ENCODE measurements around the gene OR6K2. TPM values are rescaled to one million over a fixed set of nuclear protein-coding genes. Genes with fewer than 3 reads are reported as not detected.

OR6K2 gene
- total RNA-seq, 6 experiments from 2014 or later: not detected

DNA sequence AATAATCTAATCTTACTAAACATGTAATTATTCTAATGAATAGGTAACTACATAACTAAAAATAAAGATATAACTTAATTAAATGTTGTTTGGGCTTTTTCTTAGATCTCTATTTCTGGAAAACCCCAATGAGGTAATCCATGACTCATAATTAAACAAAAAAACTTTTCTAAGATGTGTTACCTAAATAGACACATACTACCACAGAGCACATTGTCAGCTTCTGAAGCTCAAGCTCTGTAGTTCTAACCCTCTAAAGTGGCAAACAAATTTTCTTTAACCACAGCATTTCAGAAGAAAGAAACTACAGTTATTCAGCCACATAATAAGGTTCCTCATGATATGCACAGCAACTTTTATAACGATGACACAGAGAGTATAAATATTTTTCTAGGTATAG, 15.9 kb upstream of the OR6K2 start:
- Mint-ChIP-seq H3K4me3 (no peak overlapping the region), H3K4me1 (ENCODE audit: low read depth) (no peaks in the 10 kb centered on the region), H3K27ac (no peak overlapping the region), H3K9me3 (peaks cover 18% of the 10 kb centered on the region), H3K36me3 (ENCODE audit: low read depth) (no peaks in the 10 kb centered on the region), H3K27me3 (ENCODE audit: insufficient read depth) (peaks cover 2% of the 10 kb centered on the region)
- no peak for DNase-seq
- TF ChIP-seq, protein P1, sequence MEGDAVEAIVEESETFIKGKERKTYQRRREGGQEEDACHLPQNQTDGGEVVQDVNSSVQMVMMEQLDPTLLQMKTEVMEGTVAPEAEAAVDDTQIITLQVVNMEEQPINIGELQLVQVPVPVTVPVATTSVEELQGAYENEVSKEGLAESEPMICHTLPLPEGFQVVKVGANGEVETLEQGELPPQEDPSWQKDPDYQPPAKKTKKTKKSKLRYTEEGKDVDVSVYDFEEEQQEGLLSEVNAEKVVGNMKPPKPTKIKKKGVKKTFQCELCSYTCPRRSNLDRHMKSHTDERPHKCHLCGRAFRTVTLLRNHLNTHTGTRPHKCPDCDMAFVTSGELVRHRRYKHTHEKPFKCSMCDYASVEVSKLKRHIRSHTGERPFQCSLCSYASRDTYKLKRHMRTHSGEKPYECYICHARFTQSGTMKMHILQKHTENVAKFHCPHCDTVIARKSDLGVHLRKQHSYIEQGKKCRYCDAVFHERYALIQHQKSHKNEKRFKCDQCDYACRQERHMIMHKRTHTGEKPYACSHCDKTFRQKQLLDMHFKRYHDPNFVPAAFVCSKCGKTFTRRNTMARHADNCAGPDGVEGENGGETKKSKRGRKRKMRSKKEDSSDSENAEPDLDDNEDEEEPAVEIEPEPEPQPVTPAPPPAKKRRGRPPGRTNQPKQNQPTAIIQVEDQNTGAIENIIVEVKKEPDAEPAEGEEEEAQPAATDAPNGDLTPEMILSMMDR (IDR thresholded peaks at IDR 0.05): no peak

DNA sequence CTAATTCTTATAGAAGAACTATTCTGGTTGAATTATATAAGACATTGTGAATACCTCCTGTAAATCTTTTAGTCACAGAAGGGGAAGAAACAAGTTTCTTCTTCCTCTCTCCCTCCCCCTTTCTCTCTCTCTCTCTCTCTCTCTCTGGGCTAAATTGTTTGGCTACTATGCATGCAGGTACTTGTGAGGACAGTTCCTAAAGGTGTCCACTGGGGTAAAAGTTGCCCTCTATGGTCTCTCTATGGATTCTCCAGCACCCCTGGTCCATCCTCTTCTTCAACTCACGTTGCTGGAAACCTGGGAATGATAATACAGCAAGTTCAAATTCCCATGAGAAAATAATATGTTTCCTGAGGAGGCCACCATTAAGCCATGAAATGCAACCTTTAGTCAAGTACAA, 14.3 kb upstream of the OR6K2 start:
- peaks cover 18% of the 10 kb centered on the region for H3K9me3 Mint-ChIP-seq
- TF ChIP-seq, protein P1 (IDR thresholded peaks at IDR 0.05): no peak
- no peak for DNase-seq
- H3K27ac Mint-ChIP-seq: no peak overlapping the region
- peaks cover 2% of the 10 kb centered on the region for H3K27me3 Mint-ChIP-seq (ENCODE audit: insufficient read depth)
- H3K4me3 Mint-ChIP-seq: no peak overlapping the region
- no peaks in the 10 kb centered on the region for H3K36me3 Mint-ChIP-seq (ENCODE audit: low read depth)
- H3K4me1 Mint-ChIP-seq (ENCODE audit: low read depth): no peaks in the 10 kb centered on the region

DNA sequence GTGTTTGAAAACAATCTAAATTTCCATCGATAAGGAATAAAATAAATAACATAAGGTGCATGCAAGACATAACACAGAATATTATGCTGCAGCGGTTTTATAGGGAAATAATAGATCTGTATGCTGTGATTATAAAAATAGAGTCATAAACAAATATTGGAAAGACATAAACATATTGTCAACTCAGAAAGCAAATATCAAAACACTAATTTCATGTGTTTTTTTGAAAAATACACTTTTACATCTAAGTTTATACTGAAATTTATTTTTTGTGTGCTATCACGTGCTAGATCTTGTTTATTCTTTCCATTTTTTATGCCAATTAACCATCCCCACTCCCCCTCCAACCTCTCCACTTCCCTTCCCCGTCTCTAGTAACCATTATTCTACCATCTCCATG, 10.6 kb upstream of the OR6K2 start:
- TF ChIP-seq, protein P1 (IDR thresholded peaks at IDR 0.05): no peak
- Mint-ChIP-seq H3K27me3 (ENCODE audit: insufficient read depth) (no peaks in the 10 kb centered on the region), H3K9me3 (peaks cover 4% of the 10 kb centered on the region; the same call in 1 of the 2 replicates), H3K27ac (no peak overlapping the region), H3K36me3 (ENCODE audit: low read depth) (no peaks in the 10 kb centered on the region), H3K4me3 (no peak overlapping the region), H3K4me1 (ENCODE audit: low read depth) (no peaks in the 10 kb centered on the region)
- no peak for DNase-seq

DNA sequence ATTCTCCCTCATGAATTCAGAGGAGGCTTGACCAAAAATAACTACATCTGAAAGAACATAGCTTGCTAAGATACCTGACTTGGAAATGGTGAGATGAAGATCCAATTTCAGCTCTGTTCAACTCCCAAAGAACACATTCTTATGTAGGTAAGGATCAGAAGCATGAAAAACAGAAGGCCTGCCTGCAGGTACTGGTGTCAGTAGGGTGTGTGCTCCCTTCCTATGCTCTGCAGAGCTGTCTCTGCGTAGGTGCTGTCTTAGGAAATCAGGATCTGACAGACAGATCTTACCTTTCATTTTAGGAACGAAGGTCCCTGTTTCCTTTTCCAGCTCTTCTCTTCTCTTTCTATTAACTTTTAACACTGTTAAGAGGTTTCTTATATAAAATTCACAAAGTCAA, 5.6 kb upstream of the OR6K2 start:
- no peaks in the 10 kb centered on the region for H3K27me3 Mint-ChIP-seq (ENCODE audit: insufficient read depth)
- no peak overlapping the region for H3K4me3 Mint-ChIP-seq
- TF ChIP-seq, protein P1 (IDR thresholded peaks at IDR 0.05): no peak
- H3K9me3 Mint-ChIP-seq: no peaks in the 10 kb centered on the region
- H3K27ac Mint-ChIP-seq: no peak overlapping the region
- no peak for DNase-seq
- no peaks in the 10 kb centered on the region for H3K4me1 Mint-ChIP-seq (ENCODE audit: low read depth)
- no peaks in the 10 kb centered on the region for H3K36me3 Mint-ChIP-seq (ENCODE audit: low read depth)

DNA sequence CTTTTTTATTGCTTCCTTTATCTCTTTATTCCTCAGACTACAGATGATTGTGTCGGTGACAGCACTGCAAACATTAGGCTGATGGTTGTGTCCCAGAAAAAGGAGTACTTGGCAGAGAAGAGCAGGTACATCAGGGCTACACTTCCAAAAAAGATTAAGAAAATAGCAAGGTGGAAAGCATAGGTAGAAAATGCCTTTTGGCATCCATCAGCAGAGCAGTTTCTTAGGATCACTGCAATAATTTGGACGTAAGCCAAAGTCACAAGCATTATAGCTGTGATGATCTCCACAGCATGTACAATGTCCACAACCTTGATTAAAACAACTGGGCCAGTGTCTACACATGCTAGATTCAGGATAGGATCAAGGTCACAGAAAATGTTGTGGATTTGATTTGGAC, 5.9 kb downstream of the OR6K2 start:
- peaks cover 19% of the 10 kb centered on the region for H3K9me3 Mint-ChIP-seq
- no peak overlapping the region for H3K4me3 Mint-ChIP-seq
- TF ChIP-seq, protein P1 (IDR thresholded peaks at IDR 0.05): no peak
- no peaks in the 10 kb centered on the region for H3K27me3 Mint-ChIP-seq (ENCODE audit: insufficient read depth)
- DNase-seq: no peak
- no peaks in the 10 kb centered on the region for H3K4me1 Mint-ChIP-seq (ENCODE audit: low read depth)
- no peaks in the 10 kb centered on the region for H3K36me3 Mint-ChIP-seq (ENCODE audit: low read depth)
- no peak overlapping the region for H3K27ac Mint-ChIP-seq

DNA sequence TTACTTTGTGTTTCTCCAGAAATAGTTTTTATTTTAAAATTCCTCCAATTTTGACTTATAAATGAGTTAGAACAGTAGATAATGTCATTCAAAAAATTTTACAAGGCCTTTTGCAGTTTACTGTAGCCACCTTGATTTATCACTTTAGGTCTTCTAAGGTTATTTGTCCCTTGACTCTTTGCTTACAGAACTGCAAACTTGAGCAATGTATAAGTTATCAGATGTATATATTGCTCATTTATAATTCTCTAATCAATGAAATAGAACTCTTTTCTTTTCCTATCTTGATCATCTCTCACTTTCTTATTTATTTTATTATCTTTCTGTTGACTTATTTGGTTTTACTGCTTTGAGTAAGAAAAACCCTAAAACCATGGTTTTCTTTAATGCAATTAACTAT, 8.1 kb downstream of the OR6K2 start:
- H3K4me3 Mint-ChIP-seq: no peak overlapping the region
- no peak for DNase-seq
- H3K4me1 Mint-ChIP-seq (ENCODE audit: low read depth): no peaks in the 10 kb centered on the region
- TF ChIP-seq, protein P1 (IDR thresholded peaks at IDR 0.05): no peak
- no peak overlapping the region for H3K27ac Mint-ChIP-seq
- H3K9me3 Mint-ChIP-seq: peaks cover 23% of the 10 kb centered on the region
- H3K36me3 Mint-ChIP-seq (ENCODE audit: low read depth): no peaks in the 10 kb centered on the region
- no peaks in the 10 kb centered on the region for H3K27me3 Mint-ChIP-seq (ENCODE audit: insufficient read depth)
